ENCODE data around the gene ADCY1.

The ADCY1 gene

DNA sequence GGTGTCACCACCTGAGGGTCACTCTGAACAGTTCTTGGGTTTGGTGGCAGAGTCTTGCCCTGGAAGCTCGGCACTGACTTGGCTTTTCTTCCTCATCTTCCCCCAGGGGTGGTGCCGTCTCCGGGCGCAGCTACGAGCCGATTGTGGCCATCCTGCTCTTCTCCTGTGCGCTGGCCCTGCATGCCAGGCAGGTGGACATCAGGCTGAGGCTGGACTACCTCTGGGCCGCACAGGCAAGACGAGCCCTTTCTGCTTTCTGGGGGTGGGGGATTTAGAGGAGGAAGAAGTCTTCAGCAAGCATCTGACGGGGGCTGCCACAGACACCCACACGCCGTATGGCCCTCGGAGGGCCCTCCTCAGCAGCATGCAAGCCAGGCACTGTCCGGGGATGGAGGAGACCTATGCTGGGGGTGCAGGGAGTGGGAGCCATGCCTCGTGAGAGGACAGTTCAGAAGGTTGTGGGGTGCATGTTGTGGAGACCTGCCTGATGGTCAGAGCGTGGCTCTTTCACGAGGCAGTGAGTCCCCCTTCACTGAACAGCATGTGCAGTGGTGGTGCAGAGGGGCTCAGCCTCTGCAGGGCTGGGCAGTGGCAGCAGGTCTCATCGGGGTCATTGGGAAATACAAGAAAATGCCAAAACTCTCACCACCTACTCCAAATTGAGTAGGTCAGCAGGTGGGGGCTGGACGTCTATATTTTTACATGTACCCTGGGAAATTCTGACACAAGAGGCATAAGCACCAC is 112.4 kb downstream of the ADCY1 start:
- H3K4me3 ChIP-seq (ENCODE audit: low read depth, low read length), result no peak overlapping the region
- TF ChIP-seq CTCF (IDR thresholded peaks at IDR 0.05; ENCODE audit: low read depth, low read length), result no peak

DNA sequence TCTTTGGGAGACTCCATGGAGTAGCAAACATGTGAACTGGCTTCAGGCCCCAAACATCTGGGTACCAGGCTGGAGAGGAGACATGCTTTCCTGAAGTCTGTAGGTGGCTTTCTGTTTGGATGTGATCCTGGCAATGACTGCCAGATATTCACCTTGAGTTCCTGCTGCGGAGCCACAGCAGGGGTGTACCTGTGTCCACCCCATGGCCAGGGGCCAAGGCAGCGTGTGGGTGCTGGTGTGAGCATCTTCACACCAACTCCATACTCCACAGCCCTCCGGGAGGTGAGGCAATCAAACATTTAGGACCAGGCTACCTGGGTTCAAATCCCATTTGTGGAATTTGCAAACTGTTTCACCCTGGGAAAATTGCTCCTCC is 113.0 kb downstream of the ADCY1 start:
- no peak overlapping the region for H3K4me3 ChIP-seq (ENCODE audit: low read depth, low read length)
- TF ChIP-seq CTCF (IDR thresholded peaks at IDR 0.05; ENCODE audit: low read depth, low read length), result no peak

- no peak overlapping the region for H3K4me3 ChIP-seq (ENCODE audit: low read depth, low read length)
- no peak for TF ChIP-seq CTCF (IDR thresholded peaks at IDR 0.05; ENCODE audit: low read depth, low read length)
These were observed 113.6 kb downstream of the ADCY1 start for GRCh38 chr7:45687721-45688120.

DNA sequence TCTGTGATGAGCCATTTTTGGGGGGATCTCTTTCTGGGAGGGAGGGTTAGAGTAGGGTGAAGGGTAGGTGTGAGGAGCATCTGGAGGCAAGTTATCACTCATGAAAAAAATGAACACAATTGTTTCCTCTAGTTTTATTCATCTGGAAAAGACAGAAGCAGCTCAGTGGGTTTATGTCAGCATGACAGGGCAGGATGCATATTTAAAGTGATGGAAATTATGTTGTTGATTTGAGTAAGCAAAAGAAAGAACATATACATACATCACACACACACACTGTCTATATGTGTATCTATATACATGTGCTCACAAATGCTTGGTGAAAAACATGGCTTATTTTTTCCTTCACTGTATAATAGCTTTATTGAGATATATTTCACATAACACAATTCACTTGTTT is 114.2 kb downstream of the ADCY1 start:
- TF ChIP-seq CTCF (IDR thresholded peaks at IDR 0.05; ENCODE audit: low read depth, low read length), result no peak
- H3K4me3 ChIP-seq (ENCODE audit: low read depth, low read length), result no peak overlapping the region

GRCh38 chr7:45689011-45689796 is 115.0 kb downstream of the ADCY1 start:
- H3K4me3 ChIP-seq (ENCODE audit: low read depth, low read length), result no peak overlapping the region
- no peak for TF ChIP-seq CTCF (IDR thresholded peaks at IDR 0.05; ENCODE audit: low read depth, low read length)

DNA sequence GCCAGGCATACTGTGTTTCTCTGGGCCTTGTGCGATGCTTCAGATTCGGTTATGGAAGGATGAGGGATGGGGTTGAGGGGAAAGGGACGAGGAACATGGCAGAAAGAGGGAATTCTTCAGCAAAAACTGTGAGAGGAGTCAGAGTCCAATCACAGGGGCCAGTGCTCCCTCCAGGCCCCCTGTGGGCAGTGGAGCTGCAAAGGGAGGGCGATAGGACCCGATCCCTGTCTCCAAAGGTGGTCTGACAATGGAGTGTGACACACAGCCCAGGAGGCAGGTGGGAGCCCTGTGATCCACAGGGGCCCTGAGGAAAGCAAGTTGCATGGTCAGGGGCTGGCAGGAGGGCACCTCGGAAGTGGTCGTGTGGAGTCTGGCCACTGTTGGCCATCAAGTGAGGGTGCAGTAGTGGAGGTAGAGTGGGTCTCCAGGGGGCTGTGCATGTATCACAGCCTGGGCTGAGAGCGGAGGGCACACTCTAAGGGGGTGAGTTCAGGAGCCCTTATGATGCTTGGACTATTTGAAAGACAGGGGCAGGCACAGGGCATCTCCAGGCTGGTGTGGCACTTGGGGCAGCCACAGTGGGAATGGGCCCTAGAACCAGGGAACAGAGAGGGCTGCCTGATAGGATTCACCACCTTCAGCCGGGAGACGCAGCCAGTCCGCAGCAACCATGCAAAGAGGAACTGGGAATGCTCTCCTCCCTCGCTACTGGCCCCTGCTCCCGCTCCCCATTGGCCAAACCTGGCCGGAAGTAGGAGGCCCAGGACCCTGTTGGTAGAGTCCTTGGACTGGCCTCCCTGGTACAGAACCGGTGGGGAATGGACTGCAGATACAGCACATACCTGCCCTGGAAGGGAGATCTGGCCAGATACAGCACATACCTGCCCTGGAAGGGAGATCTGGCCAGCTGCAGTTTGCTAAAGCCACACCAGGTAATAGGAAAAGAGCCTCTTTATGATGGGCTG is 115.9 kb downstream of the ADCY1 start:
- H3K4me3 ChIP-seq (ENCODE audit: low read depth, low read length), result no peak overlapping the region
- TF ChIP-seq CTCF (IDR thresholded peaks at IDR 0.05; ENCODE audit: low read depth, low read length), result no peak
